Stomach (tissue), 9 donors: ENCODE results near the gene EDEM1. TPM values are rescaled to one million over a fixed set of nuclear protein-coding genes. Genes with fewer than 3 reads are reported as not detected.

Experiments used
- DNase-seq, 2 donors: peaks; one replicate each; pipeline versions ENCODE4 v3.0.0 to v3.0.0-alpha.2; 2013 to 2019
- H3K27ac ChIP-seq, 5 donors: fragments of 200-600 bp in 4 of 5; sonication (generic) in 4 of 5; one replicate each; pipeline ENCODE4 v1.5.1; 2013 to 2019; ENCODE audit warnings: mild to moderate bottlenecking in 1 of 5, moderate library complexity in 1 of 5
- H3K27me3 ChIP-seq, 3 donors: fragments of 200-600 bp; sonication (generic); one replicate each; pipeline ENCODE4 v1.5.1; 2017 to 2019; ENCODE audit warnings: mixed run types in 1 of 3
- H3K36me3 ChIP-seq, 4 donors: fragments of 200-600 bp; sonication (generic); 1 replicate in 3 of 4; 2 replicates in 1 of 4; pipeline ENCODE4 v1.5.1; 2016 to 2019
- H3K4me1 ChIP-seq, 4 donors: fragments of 200-600 bp; sonication (generic); one replicate each; pipeline ENCODE4 v1.5.1; 2016 to 2019
- H3K4me3 ChIP-seq, 4 donors: fragments of 200-600 bp; sonication (generic) in 3 of 4; one replicate each; pipeline ENCODE4 v1.5.1; 2016 to 2019; ENCODE audit warnings: mild to moderate bottlenecking in 1 of 4
- H3K9me3 ChIP-seq, 4 donors: fragments of 200-600 bp; sonication (generic); one replicate each; pipeline ENCODE4 v1.5.1; 2016 to 2019
- CTCF ChIP-seq, 7 experiments: fragments of 450-650 bp in 4 of 7; fragments of 200-600 bp in 3 of 7; sonication (generic) in 3 of 7; IDR thresholded peaks; one replicate each; pipeline ENCODE4 v1.5.1; 2016 to 2019; ENCODE audit warnings: antibody characterized with exemption in 7 of 7, control low read depth in 2 of 7, mild to moderate bottlenecking in 1 of 7
- EP300 ChIP-seq: sonication (generic); formaldehyde crosslinking; IDR thresholded peaks from one replicate; pipeline ENCODE4 v1.6.1; 2017; ENCODE audit warnings: antibody characterized with exemption
- POLR2A ChIP-seq, 4 donors: fragments of 450-650 bp; IDR thresholded peaks; one replicate each; pipeline ENCODE4 v1.6.1; 2016; ENCODE audit warnings: antibody characterized with exemption in 4 of 4, control low read depth in 2 of 4, mild to moderate bottlenecking in 1 of 4, moderate library complexity in 1 of 4
- POLR2AphosphoS5 ChIP-seq, 3 donors: sonication (generic); formaldehyde crosslinking; IDR thresholded peaks; one replicate each; pipeline ENCODE4 v1.6.1; 2016; ENCODE audit warnings: antibody characterized with exemption in 3 of 3
- WGBS, 5 donors: extraction: QIAGEN DNeasy Blood & Tissue Kit in 3 of 5; methylation state at CpG; one replicate each; pipeline versions ENCODE4 v1.1.5 to v1.1.7; 2013 to 2018; 5-methylcytosine and 5-hydroxymethylcytosine counted together
- intact Hi-C: fragments of 100-400 bp; cut with DNase I; formaldehyde crosslinking; loops from one replicate; pipeline ENCODE4 v1.15.1; 2023; ENCODE audit warnings: low total_unique reads
- polyA plus RNA-seq, 3 donors: library from polyadenylated mRNA; stranded (reverse); fragments of 200-250 nt; gene quantifications; one replicate each; pipeline ENCODE4 v1.2.3, GENCODE V29; 2013
- total RNA-seq, 5 donors: library from RNA; depleted of rRNA; stranded (reverse); fragments of >200 nt; gene quantifications; one replicate each; pipeline versions ENCODE4 v1.1.0 to v1.2.3, GENCODE V29; 2014 to 2016
- donor health status: healthy with polysubstance abuse.
- donor health status: Bipolar disorder and iron deficiency.
- donor health status: healthy.

Gene EDEM1
- total and polyA plus RNA-seq, 8 donors: 5.3 to 160 (median 30.5) TPM

DNA sequence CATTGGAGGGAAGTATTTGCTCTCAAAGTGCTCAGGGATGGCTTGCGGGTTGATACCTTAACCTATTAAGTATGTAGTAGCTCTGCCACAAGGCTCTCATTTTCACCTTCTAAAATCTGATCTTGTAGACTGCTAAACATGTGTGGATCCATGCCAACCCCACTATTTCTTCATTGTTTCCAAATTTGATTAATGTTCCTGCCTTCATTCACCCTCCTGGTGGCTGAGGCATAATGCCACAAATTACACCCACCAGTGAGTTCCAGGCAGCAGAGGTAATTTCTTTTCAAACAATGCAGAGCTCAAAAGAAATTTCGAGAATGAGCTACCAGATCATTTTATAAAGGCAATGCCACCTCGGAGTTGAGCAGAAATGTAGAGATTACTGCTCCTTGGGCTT, 71.0 kb downstream of the EDEM1 start:
- Histone ChIP-seq H3K4me3 (no peak overlapping the region), H3K27me3 (no peaks in the 10 kb centered on the region), H3K36me3 (no peaks in the 10 kb centered on the region), H3K9me3 (no peaks in the 10 kb centered on the region), H3K4me1 (peaks cover 0 to 16% (median 10%) of the 10 kb centered on the region in 4 donors), H3K27ac (no peak overlapping the region)
- intact Hi-C loops: no loop called here
- WGBS, 5 donors: 49 to 77% (median 62%) methylated on average over 3 of the region's 3 CpGs
- TF ChIP-seq POLR2AphosphoS5 (IDR thresholded peaks at IDR 0.05) (no peak), CTCF (IDR thresholded peaks at IDR 0.05) (no peak), EP300 (no peak), POLR2A (IDR thresholded peaks at IDR 0.05) (no peak)
- DNase-seq: no peak

DNA sequence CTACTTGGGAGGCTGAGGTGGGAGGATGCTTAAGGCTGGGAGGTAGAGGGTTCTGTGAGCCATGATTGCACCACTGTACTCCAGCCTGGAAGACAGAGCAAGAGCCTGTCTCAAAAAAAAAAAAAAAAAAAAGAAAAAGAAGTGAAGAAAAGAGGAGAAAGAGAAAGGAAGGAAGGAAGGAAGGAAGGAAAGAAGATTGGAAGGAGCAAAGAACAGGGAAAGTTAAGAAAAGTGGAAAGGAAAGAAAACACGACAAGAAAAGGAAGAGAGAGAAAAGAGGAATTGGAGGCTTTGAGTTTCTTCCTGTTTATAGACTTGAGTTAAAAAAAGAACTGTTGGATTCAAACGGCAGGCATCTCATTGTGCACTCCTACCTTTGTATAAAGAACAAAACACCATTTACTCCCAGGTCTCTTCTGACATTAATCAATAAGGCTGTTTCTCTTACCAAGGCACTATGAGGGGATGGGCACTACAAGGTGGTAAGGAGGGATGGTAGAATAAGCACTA, 73.5 kb downstream of the EDEM1 start:
- H3K4me1 ChIP-seq: no peaks in the 10 kb centered on the region
- TF ChIP-seq CTCF (IDR thresholded peaks at IDR 0.05) (no peak), POLR2AphosphoS5 (IDR thresholded peaks at IDR 0.05) (no peak), POLR2A (IDR thresholded peaks at IDR 0.05) (no peak), EP300 (no peak)
- intact Hi-C loops: no loop called here
- no peaks in the 10 kb centered on the region for H3K36me3 ChIP-seq
- no peak for DNase-seq
- 15 to 31% (median 24%) methylated on average over 2 of the region's 2 CpGs for WGBS, 5 donors
- H3K27me3 ChIP-seq: no peaks in the 10 kb centered on the region
- H3K9me3 ChIP-seq: no peaks in the 10 kb centered on the region
- no peak overlapping the region for H3K4me3 ChIP-seq
- H3K27ac ChIP-seq: no peak overlapping the region

DNA sequence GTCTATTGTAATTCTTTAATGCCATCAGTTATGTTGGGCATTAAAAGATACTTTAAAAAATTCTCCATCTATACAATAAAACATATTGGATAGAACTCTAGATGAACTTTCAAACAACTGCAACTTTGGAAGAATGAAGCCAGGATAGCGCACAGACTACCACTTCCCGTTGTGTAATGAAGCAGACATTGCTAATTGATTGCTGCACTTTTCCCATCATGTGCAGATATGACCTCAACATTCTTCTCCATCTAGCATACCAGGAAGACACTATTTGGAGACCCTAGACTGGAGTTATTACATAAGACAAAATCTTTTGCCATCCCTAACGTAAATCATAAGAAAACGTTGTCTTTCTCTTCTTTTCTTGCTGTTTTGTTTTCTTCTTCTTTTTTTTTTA, 75.0 kb downstream of the EDEM1 start:
- H3K4me3 ChIP-seq: no peak overlapping the region
- no peaks in the 10 kb centered on the region for H3K36me3 ChIP-seq
- no peaks in the 10 kb centered on the region for H3K27me3 ChIP-seq
- intact Hi-C loops: no loop called here
- WGBS, 5 donors: 61 to 95% (median 91%) methylated on average over 4 of the region's 4 CpGs
- DNase-seq: no peak
- TF ChIP-seq POLR2A (IDR thresholded peaks at IDR 0.05) (no peak), CTCF (IDR thresholded peaks at IDR 0.05) (no peak), POLR2AphosphoS5 (IDR thresholded peaks at IDR 0.05) (no peak), EP300 (no peak)
- H3K27ac ChIP-seq: no peak overlapping the region
- no peaks in the 10 kb centered on the region for H3K4me1 ChIP-seq
- no peaks in the 10 kb centered on the region for H3K9me3 ChIP-seq

GRCh38 chr3:5264093-5264600, 76.6 kb downstream of the EDEM1 start:
- no peak for DNase-seq
- Histone ChIP-seq H3K27ac (no peak overlapping the region), H3K36me3 (no peaks in the 10 kb centered on the region), H3K4me3 (no peak overlapping the region), H3K9me3 (no peaks in the 10 kb centered on the region), H3K4me1 (no peaks in the 10 kb centered on the region), H3K27me3 (no peaks in the 10 kb centered on the region)
- TF ChIP-seq POLR2A (IDR thresholded peaks at IDR 0.05) (no peak), POLR2AphosphoS5 (IDR thresholded peaks at IDR 0.05) (no peak), EP300 (no peak), CTCF (IDR thresholded peaks at IDR 0.05) (no peak)
- intact Hi-C loops: no loop called here
- WGBS, 5 donors: 84 to 96% (median 94%) methylated on average over 4 of the region's 4 CpGs
